HL-60/S4 treated with phorbol 12-myristate 13-acetate at 8.2 ng/mL for 4 days and 3 days (cell line): ENCODE results near the gene TACC2.

Experiments used
- in situ Hi-C: fragments of 300-500 bp; cut with MboI; formaldehyde crosslinking; loops from 2 replicates; pipeline ENCODE4 v1.15.0; 2022; ENCODE audit warnings: low sequenced_read_pairs

The TACC2 gene

DNA sequence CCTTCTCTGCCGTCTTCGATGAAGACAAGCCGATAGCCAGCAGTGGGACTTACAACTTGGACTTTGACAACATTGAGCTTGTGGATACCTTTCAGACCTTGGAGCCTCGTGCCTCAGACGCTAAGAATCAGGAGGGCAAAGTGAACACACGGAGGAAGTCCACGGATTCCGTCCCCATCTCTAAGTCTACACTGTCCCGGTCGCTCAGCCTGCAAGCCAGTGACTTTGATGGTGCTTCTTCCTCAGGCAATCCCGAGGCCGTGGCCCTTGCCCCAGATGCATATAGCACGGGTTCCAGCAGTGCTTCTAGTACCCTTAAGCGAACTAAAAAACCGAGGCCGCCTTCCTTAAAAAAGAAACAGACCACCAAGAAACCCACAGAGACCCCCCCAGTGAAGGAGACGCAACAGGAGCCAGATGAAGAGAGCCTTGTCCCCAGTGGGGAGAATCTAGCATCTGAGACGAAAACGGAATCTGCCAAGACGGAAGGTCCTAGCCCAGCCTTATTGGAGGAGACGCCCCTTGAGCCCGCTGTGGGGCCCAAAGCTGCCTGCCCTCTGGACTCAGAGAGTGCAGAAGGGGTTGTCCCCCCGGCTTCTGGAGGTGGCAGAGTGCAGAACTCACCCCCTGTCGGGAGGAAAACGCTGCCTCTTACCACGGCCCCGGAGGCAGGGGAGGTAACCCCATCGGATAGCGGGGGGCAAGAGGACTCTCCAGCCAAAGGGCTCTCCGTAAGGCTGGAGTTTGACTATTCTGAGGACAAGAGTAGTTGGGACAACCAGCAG, 221.7 kb downstream of the TACC2 start:
- in situ Hi-C loops = no loop called here

DNA sequence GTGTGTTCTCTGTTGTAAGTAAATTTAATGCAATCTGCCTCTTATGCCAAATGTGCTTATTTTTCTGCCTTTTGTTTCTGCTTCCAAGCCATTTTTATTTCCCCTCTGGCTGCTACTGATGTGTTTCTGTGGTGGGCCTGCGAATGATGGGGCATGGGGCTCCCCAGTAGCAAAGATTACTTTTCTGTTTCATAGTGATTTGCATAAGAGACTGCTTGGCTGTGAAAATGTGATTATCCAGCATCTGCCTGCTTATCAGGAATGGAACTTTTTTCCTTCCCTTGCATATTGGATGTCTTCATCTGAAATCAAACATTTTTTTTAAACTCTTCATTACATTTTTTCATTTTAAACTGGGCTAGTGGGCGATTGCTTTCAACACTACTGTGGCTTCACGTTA, 224.4 kb downstream of the TACC2 start:
- in situ Hi-C loops = no loop called here

DNA sequence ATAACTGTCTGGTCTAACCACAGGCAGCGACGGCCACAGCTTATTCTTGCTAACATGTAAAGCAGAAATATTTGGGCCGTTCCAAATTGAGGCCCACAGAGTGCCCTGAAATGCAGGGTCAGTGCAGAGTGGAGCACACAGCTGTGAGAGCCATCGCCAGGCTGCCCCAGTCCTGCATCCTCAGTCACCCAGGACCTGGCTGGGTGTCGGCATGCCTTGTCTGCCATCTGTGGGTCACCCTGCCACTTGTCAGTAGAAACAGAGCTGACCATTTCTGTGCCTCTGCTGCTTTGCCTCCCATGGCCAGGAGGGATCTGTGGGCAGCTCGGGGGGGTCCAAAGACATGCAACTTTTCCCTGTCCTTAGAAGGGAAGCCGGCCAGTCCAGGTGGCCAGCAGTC, 224.8 kb downstream of the TACC2 start:
- in situ Hi-C loops = no loop called here

DNA sequence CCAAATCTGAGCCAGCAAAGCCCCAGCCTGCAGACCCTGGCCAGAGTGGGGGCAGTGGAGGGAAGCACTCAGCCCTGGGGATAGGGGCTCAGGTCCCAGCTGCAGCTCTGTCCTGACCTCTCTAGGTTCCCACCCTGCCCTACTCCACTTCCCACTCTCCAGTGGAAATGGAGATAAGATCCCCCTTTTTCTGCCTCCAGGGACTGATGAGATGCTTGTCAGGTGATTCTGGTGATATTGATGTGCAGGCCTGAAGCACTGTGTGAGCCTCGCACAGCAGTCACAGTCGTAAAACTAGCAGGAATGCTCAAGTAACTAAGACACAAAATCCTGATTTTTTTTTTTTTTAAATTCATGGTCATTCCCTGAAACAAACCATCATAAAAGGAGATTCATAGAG, 227.1 kb downstream of the TACC2 start:
- in situ Hi-C loops = no loop called here

DNA sequence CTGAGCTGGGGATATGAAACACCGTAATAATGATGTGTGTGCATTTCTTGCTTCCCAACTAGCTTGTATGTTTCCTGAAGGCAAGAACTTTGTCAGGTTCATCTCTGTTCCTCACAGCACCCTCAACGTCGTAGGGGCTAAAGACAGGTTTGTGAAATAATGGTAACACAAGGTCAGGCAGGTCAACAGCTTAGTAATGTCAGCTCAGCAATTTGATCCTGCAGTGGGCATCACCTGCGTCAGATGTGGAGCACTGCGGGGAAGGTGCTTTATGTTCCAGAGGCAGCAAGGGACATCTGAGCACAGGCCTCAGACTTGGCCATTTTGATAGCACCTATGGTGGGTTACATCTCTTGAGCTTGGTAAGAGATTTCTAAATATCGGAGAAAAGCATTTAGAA, 230.4 kb downstream of the TACC2 start:
- in situ Hi-C loops = no loop called here

DNA sequence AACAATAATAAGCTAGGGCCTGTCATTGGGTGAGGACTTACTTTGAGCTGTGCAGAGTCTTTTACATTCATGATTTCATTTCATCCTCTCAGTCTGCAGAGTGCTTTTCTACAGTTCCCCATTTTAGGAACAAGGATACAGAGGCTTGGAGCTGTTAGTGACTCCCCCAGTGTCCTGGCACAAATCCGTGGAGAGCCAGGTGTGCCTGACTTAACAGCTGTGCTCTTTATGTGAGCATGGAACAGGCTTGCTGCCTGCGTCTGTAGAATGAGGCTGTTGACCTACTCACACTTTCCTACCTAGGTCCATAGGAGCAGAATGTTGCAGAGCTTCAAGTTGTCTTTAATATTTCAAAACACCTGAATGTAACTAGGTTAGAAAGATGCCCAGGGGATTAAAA, 231.8 kb downstream of the TACC2 start:
- in situ Hi-C loops = no loop called here

DNA sequence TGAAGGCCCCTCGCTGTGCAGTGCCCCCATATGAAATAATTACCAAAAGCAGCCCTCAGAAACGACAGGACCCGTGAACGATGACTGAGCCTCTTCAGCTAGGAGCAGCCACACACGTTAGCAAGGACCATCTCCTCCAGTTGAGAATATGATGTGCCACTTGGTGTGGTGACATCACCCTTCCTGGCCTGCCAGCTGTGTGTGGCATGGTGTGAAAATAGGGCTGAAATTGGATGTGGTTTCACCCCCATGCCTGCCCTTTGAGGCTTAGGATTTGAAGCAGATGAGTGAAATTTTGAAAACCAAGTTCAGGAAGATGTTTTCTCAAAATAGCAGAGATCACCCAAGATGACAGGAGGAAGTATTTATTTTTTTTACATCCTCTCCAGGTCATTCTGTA, 233.0 kb downstream of the TACC2 start:
- in situ Hi-C loops = no loop called here

DNA sequence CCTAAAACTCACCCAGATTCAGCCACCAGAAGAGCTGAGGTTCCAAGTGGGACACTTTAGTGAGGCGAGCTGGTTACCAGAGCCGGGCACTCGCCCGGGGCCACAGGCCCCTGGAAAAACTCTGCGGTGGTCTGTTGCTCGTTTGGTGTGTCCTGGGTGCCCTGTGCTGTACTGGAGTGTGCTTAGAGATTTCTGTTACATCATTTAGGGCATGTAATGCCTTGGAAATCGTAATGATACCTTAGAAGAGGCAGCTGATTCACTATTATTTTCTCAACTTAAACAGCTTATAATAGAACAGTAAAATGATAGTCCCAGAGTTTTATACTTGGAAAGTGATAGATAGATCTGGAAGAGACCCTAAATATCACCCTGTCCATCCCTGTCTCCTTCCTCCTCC, 233.7 kb downstream of the TACC2 start:
- in situ Hi-C loops = no loop called here

DNA sequence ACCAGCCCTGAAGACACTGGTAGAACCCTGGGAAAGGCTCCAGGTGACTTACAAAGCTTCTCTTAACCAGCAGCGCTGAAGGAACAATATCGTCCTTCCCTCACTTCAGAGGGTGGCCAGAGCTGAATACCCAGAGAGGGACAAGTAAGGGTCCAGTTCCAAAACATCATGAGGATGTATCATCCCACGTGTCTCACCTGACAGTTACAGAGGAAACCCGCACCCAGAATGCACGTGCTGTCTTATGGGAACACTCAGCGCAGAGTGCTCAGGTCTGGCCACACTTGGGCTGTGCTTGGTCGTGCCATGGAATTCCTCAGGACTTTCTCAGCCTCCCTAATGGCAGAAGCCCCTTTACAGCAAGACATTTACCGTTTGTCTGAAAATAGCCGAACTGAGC, 235.2 kb downstream of the TACC2 start:
- in situ Hi-C loops = no loop called here

DNA sequence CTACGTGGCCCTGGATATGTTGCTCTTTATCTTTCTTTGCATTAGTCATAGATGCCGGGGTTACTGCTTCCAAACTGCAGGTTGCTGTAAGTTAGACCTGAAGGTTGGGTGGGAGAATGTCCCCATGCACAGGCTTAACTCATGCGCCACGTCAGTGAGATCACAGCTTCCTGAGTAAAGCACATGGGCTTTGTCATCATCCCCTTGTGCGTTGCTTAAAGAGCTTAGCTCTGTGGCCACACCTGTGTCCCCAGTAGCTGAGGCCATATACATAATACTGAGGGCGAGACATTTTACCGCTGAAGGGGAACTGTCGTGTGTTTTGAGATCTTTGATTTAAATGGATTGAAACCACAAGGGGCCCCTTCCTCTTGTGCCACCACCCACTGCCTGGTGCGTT, 236.4 kb downstream of the TACC2 start:
- in situ Hi-C loops = no loop called here

DNA sequence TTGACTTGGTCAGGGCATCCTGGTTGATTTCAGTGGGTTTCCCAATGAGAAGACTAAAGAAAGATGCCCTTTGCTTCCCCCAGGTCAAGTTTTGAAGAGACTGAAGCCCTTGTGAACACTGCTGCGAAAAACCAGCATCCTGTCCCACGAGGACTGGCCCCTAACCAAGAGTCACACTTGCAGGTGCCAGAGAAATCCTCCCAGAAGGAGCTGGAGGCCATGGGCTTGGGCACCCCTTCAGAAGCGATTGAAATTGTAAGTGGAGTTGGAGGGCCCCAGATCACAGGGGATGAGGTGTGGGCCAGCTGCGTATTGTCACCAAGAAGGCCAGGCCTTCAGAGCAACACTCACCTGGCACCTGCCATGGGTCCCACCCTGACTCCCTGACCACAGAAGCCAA, 238.8 kb downstream of the TACC2 start:
- in situ Hi-C loops = no loop called here

DNA sequence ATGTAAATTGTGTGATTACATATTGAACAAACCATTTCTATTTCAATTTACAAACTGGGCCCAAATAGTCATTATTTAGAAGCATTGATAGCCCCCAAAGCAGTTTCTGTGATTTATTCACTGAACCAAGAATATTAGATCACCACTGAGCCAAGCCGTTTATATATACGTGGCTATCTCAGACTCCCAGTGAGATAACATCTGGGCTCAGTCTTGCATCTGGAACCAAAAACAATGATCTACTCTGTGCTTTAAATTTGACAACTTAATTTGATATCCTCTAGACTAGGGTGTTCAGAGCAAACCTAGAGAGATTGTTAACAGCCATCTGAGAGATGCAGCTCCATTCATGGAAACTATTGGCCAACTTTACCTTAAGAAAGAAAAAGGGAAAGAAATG, 240.7 kb downstream of the TACC2 start:
- in situ Hi-C loops = no loop called here

DNA sequence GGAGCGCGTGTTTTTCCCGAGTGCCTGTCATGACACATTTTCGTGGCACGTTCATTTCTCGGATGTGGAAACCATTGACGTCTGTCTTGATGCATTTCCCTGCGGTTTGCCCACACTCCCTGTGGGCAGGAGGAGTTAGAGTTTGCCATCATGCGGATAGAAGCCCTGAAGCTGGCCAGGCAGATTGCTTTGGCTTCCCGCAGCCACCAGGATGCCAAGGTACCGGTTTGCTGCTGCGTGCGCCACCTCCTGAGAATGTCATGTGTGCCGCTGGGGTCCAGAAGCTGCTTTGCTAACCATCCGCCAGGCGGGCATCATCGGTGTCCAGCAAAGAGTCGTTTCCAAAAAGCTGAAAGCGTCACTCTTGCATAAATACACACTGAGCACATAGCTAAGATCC, 241.3 kb downstream of the TACC2 start:
- in situ Hi-C loops = no loop called here

DNA sequence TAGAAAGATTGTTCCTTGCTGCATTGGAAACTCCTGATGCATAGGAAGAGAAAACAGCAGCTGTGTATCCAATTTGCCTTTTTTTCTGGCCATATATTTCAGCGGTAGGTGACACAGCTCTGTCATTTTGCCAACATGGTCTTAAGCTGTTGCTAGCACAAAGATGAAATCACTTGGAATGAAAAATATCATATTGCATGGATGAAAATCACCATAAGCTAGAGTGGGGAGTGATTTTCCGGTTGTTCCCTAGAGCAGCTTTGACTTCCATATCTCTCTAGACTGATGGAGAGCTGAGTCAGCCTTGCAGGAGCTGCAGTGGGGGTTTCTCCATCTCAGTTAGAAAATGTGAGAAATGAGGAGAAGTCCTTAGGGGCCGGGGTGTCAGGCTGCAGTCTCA, 243.8 kb downstream of the TACC2 start:
- in situ Hi-C loops = no loop called here

DNA sequence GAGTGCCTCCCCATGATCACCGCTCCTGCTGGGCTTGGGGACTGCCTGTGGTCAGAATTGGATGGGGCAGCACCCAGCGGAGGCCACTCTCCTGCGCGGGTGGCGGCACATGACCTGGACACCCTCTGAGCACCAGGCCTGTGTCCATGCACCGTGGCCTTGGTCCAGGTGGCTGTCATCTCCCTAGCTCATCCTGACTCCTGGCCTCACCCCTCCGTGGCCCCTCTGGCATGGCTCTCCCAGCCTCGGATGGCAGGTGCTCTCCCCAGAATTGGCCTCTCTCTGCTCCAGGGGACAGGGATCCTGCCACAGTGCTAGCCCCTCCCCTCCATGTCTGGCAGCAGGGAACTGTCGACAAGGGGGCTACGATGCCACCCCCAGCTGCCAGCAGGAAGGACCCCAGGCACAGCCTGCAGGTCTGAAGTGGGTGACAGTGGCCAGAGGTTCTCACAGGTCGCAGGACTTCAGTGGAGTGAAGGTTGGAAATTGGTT, 244.9 kb downstream of the TACC2 start:
- in situ Hi-C loops = no loop called here

DNA sequence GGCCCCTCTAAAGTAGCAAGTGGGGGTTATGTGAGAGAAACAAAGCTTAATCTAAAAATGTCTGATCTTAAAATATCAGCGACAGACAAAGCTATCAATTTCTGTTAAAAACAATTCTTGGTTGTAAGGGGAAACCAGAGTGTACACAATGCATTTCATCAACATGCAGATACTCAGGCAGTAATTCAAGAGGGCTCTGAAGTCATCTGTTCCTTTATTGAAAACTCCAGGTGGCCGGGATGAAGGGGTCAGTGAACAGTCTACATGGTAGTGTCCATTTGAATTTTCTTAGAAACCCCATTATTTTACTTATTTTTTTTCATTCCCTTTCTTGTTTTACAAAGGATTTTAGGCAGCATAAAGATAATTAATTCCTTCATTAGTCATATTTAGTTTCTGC, 245.5 kb downstream of the TACC2 start:
- in situ Hi-C loops = no loop called here

DNA sequence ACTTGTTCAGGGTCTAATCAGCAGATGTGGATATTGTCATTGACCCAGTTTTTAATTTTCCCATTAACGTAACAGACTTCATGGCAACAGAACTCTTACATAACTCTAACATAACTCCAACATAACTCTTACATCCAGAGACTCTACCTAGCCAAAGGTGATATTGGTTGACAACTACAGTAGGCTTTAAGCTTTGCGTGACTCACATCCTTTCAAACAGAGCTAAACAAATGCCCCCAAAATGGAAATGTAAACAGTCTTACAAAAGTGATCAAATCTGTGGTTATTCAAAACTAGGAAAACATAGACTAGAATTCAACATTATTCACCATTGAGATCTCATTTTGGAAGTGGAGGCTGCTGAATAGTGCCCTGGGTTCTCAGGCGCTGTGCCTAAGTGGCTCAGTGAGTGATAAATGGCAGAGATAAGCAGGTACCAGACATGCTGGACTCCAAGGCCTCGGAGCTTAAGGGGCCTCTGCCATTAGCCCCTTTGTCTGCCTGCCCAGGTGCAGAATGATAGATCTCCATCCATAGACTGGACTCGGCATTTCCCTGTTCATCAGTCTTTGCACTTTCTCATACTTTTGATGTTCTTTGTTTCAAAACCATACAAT, 247.8 kb downstream of the TACC2 start:
- in situ Hi-C loops = no loop called here

DNA sequence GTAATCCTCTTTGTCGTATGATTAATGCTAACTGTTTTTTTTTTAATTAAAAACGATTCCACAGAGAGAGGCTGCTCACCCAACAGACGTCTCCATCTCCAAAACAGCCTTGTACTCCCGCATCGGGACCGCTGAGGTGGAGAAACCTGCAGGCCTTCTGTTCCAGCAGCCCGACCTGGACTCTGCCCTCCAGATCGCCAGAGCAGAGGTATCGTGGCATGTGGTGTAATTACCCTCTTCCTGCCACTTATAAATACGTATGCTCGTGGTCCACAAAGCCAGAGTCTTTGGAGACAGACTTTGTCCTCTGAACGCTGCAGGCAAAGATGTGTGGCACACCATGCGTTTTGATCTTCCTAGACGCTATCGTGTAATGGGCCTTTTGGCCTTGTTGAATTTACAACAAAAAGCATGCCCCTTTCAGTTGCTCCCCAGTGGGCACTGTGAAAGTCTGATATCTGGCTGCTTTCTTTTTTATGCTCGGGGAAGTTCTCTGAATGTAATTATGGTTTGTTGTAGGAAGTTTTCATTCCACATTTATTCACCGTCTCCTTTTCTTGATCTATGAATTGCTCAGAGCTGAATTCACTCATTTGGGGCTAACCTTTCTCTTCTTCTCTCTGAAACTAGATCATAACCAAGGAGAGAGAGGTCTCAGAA, 248.5 kb downstream of the TACC2 start:
- in situ Hi-C loops = no loop called here

DNA sequence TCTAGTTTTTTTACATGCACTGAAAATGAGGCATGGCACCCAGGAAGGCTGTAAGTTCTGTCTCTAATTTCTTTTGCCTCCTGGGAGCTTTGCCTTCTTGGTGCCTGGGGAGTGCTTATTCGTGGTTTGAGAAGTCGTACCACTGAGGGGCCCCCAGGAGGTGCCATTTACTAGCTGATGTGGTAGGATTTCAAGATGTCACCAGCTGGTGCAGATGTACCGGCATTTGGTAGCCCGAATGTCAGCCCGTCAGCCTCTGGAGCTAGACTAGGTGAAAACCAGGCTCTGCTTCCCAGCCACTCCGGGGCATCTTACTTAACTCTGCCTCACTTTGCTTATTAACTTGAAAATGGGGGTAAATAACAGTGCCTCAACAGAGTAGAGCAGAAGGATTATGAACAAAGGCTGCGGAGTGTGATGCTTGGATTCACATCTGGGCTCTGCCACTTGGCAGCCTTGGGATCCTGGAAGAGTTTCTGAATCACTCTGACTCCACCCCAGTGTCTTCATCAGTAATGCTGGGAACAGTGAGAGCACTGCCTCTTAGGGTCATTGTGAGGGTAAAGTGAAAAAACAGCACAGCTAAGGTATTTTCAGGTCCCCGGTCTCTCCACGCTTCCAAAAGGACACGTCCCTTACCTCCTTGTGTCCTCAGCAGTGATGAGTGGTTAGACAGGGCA, 250.8 kb downstream of the TACC2 start:
- in situ Hi-C loops = no loop called here

DNA sequence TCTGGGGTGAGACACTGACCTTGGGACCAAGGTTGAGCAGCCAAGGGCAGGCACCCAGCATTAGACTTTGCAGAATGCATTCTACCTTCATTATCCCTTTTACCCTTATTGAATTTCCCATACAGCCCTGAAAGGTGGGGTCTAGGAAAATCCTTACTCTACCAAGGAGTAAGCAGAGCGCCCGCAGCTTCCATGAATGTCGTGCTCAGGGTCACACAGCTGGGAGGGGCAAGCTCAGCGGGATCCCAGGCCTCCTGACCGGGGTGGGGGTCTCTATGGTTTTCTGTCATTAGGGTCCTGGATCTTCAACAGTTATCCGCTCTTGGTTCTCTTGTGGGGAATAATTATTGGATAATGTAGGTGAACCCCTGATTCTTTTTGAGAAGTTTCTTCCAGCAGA, 251.4 kb downstream of the TACC2 start:
- in situ Hi-C loops = no loop called here

DNA sequence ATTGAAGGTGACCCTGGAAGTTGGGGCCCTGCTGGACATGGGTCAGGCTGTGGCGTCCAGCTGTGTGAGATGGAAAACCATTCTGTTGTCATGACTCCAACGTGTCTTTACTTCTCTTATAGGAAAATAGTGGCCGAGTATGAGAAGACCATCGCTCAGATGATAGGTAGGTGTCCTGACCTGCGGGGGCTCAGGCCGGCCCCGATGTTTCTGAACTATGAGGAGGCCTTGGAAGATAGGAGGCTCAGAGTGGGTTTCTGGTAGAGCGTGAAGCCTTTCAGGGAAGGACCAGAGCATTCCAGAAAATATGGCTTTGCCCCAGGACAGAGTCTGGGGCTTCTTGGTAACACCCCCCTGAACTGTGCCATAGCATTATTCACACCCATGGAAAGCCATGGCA, 252.9 kb downstream of the TACC2 start:
- in situ Hi-C loops = no loop called here

DNA sequence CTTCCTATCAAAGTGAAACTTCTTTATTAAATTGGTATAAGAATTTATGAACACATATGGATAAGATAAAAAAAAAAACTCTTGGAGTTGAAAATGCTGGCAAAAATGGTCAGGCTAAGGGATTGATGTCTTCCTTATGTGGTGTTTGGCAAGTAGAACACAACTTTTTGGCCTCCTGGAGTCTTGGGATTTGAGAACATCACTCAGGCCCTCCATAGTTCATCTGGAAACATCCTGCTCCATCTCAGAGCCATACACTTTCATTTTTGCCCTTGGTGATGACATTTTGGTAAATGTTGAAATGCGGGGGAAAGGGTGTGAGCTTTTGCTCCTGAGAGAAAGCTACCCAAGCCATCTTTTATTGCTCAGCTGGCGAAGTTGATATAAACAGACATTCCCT, 254.6 kb downstream of the TACC2 start:
- in situ Hi-C loops = no loop called here
